OCI-LY7 (cell line): ENCODE data around the gene CELSR3. TPM values are rescaled to one million over a fixed set of nuclear protein-coding genes. Genes with fewer than 3 reads are reported as not detected.

ENCODE experiments used
- BruUV-seq: library from RNA; stranded (reverse); fragments of 400-500 nt; replicated peaks from 2 replicates; lab custom pipeline; 2021; lab: Mats Ljungman, UMichigan
- CTCF ChIA-PET: fragments of 300-600 bp; sonication (Branson Sonifier 250); formaldehyde crosslinking; loops from one replicate; lab custom pipeline; 2022; ENCODE audit warnings: antibody characterized with exemption; ENCODE audit not compliant: unreplicated experiment; lab: Charles Lee
- POLR2A ChIA-PET: fragments of 300-600 bp; sonication (Branson Sonifier 250); formaldehyde crosslinking; loops from one replicate; lab custom pipeline; 2022; ENCODE audit warnings: antibody characterized with exemption; lab: Charles Lee
- DNase-seq: peaks from one replicate; pipeline ENCODE4 v3.0.0-alpha.2; 2015; ENCODE audit warnings: low spot score
- H2AFZ ChIP-seq: fragments of 200-600 bp; sonication (generic), shearing (Covaris generic); 2 replicates; pipeline ENCODE4 v1.6.1; 2014; ENCODE audit warnings: mild to moderate bottlenecking, antibody characterized with exemption, low read length, moderate library complexity
- H3K27ac ChIP-seq: fragments of 200-600 bp; sonication (generic); 2 replicates; pipeline ENCODE4 v1.5.1; 2014; ENCODE audit warnings: mixed run types, low read depth, mild to moderate bottlenecking, moderate library complexity, low read length, inconsistent platforms; ENCODE audit not compliant: poor library complexity, severe bottlenecking
- H3K36me3 ChIP-seq: fragments of 200-600 bp; sonication (generic); 2 replicates; pipeline ENCODE4 v1.6.1; 2014; ENCODE audit warnings: mild to moderate bottlenecking, antibody characterized with exemption, low read length, moderate library complexity, mixed read lengths; ENCODE audit not compliant: insufficient read depth
- H3K4me1 ChIP-seq: fragments of 200-600 bp; sonication (generic); 2 replicates; pipeline ENCODE4 v1.5.1; 2014; ENCODE audit warnings: mild to moderate bottlenecking, low read length; ENCODE audit not compliant: insufficient read depth, poor library complexity, severe bottlenecking
- H3K4me2 ChIP-seq: fragments of 200-600 bp; sonication (generic); 2 replicates; pipeline ENCODE4 v1.6.1; 2014; ENCODE audit warnings: mild to moderate bottlenecking, low read length
- H3K4me3 ChIP-seq: fragments of 200-600 bp; sonication (generic); 2 replicates; pipeline ENCODE4 v1.5.1; 2014; ENCODE audit warnings: mild to moderate bottlenecking, low read depth, low read length; ENCODE audit not compliant: poor library complexity, severe bottlenecking
- H3K79me2 ChIP-seq: fragments of 200-600 bp; sonication (generic); 2 replicates; pipeline ENCODE4 v1.6.1; 2016; ENCODE audit warnings: low read depth, mild to moderate bottlenecking, low read length, moderate library complexity, mixed read lengths; ENCODE audit not compliant: insufficient read depth
- H3K9me2 ChIP-seq: fragments of 200-600 bp; sonication (generic); 2 replicates; pipeline ENCODE4 v1.6.1; 2016; ENCODE audit warnings: mild to moderate bottlenecking, low read length, mixed read lengths; ENCODE audit not compliant: insufficient read depth
- H3K9me3 ChIP-seq: fragments of 200-600 bp; sonication (generic); 2 replicates; pipeline ENCODE4 v1.6.1; 2014; ENCODE audit warnings: mild to moderate bottlenecking, mixed run types, low read length, mixed read lengths
- H4K20me1 ChIP-seq: fragments of 200-600 bp; sonication (generic); 2 replicates; pipeline ENCODE4 v1.6.1; 2014; ENCODE audit warnings: mild to moderate bottlenecking, antibody characterized with exemption, low read length, moderate library complexity, mixed read lengths; ENCODE audit not compliant: insufficient read depth
- EZH2phosphoT487 ChIP-seq: fragments of 200-600 bp; sonication (generic); IDR thresholded peaks from 2 replicates; pipeline ENCODE4 v1.6.1; 2018; ENCODE audit warnings: low read depth, borderline replicate concordance, mild to moderate bottlenecking, mixed run types, antibody characterized with exemption, low read length, moderate library complexity, mixed read lengths
- intact Hi-C: fragments of 100-400 bp; cut with micrococcal nuclease; formaldehyde crosslinking; loops from one replicate; pipeline ENCODE4 v1.10.0; 2022; ENCODE audit not compliant: unreplicated experiment
- total RNA-seq, 2 experiments: library from RNA; depleted of rRNA in 1 of 2; stranded (reverse); fragments of >200 nt in 1 of 2; shearing (Covaris generic) in 1 of 2; gene quantifications; 2 replicates each; pipeline ENCODE4 v1.2.3, GENCODE V29; 2014 to 2022
- TF ChIP-seq, protein P1 (sequence below): fragments of 200-600 bp; sonication (generic); conservative IDR thresholded peaks from 2 replicates; pipeline ENCODE4 v1.5.1; 2014; ENCODE audit warnings: mild to moderate bottlenecking, antibody characterized with exemption, low read length, moderate library complexity, mixed read lengths

Gene CELSR3
- total RNA-seq, 2 experiments from 2014 or later: 3.0 to 9.1 TPM

GRCh38 chr3:48634661-48635221, 27.9 kb downstream of the CELSR3 start:
- peak; percentile 67 for DNase-seq
- H3K9me2 ChIP-seq: no peaks in the 10 kb centered on the region
- no peaks in the 10 kb centered on the region for H3K9me3 ChIP-seq
- TF ChIP-seq EZH2phosphoT487: no peak
- TF ChIP-seq, protein P1, sequence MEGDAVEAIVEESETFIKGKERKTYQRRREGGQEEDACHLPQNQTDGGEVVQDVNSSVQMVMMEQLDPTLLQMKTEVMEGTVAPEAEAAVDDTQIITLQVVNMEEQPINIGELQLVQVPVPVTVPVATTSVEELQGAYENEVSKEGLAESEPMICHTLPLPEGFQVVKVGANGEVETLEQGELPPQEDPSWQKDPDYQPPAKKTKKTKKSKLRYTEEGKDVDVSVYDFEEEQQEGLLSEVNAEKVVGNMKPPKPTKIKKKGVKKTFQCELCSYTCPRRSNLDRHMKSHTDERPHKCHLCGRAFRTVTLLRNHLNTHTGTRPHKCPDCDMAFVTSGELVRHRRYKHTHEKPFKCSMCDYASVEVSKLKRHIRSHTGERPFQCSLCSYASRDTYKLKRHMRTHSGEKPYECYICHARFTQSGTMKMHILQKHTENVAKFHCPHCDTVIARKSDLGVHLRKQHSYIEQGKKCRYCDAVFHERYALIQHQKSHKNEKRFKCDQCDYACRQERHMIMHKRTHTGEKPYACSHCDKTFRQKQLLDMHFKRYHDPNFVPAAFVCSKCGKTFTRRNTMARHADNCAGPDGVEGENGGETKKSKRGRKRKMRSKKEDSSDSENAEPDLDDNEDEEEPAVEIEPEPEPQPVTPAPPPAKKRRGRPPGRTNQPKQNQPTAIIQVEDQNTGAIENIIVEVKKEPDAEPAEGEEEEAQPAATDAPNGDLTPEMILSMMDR: no peak
- no peaks in the 10 kb centered on the region; the same call in 1 of the 2 replicates for H3K36me3 ChIP-seq
- H3K27ac ChIP-seq: peak overlapping the region; percentile 44
- no TSS peak for BruUV-seq
- POLR2A ChIA-PET: interaction anchor here (1.6 kb wide), 1 partner anchor 13 kb away, joined by 3 read pairs; no protein-coding TSS in a partner anchor
- H3K79me2 ChIP-seq: no peaks in the 10 kb centered on the region
- no peaks in the 10 kb centered on the region; the same call in 1 of the 2 replicates for H4K20me1 ChIP-seq
- peak overlapping the region; percentile 82 for H3K4me2 ChIP-seq
- intact Hi-C loops: loop anchor here (1.0 to 10.0 kb wide), 7 partner anchors 22 to 230 kb away; partner anchors contain the start of genes ATRIP, CCDC51, TMA7 and UQCRC1
- peak overlapping the region; percentile 87 for H3K4me3 ChIP-seq
- peaks cover 27% of the 10 kb centered on the region for H3K4me1 ChIP-seq
- CTCF ChIA-PET: interaction anchor here (0.6 to 2.0 kb wide), 4 partner anchors 29 to 240 kb away, joined by 3 to 10 read pairs (median 3); partner anchors contain the start of gene CELSR3
- H2AFZ ChIP-seq: peak overlapping the region; percentile 74

- POLR2A ChIA-PET: interaction anchor here (1.6 kb wide), 1 partner anchor 12 kb away, joined by 3 read pairs; no protein-coding TSS in a partner anchor
- no TSS peak for BruUV-seq
- no peaks in the 10 kb centered on the region; the same call in 1 of the 2 replicates for H4K20me1 ChIP-seq
- no peaks in the 10 kb centered on the region for H3K9me3 ChIP-seq
- H3K4me1 ChIP-seq: peaks cover 27% of the 10 kb centered on the region
- H3K9me2 ChIP-seq: no peaks in the 10 kb centered on the region
- DNase-seq: no peak
- H3K4me3 ChIP-seq: no peak overlapping the region
- H2AFZ ChIP-seq: no peak overlapping the region
- H3K79me2 ChIP-seq: no peaks in the 10 kb centered on the region
- CTCF ChIA-PET: interaction anchor here (0.8 to 1.3 kb wide), 2 partner anchors 194 to 198 kb away, joined by 3 read pairs; no protein-coding TSS in a partner anchor
- intact Hi-C loops: loop anchor here (2.0 to 10.0 kb wide), 3 partner anchors 75 to 229 kb away; partner anchors contain the start of genes ATRIP, CCDC51 and TMA7
- TF ChIP-seq, protein P1: no peak
- TF ChIP-seq EZH2phosphoT487: no peak
- peak overlapping the region; percentile 82; the same call in 1 of the 2 replicates for H3K4me2 ChIP-seq
- H3K36me3 ChIP-seq: no peaks in the 10 kb centered on the region; the same call in 1 of the 2 replicates
- H3K27ac ChIP-seq: no peak overlapping the region
Observed at GRCh38 chr3:48633743-48634142, 28.9 kb downstream of the CELSR3 start.
